OCI-LY1 (cell line): Measurements from ENCODE around the gene GFOD2.

Experiments used
- CTCF ChIP-seq: fragments of 200-600 bp; sonication (generic), shearing (Covaris generic); IDR thresholded peaks from 2 replicates; pipeline ENCODE4 v1.5.1; 2017; ENCODE audit warnings: mild to moderate bottlenecking, antibody characterized with exemption, low read length, moderate library complexity, mixed read lengths
- EZH2 ChIP-seq: fragments of 200-600 bp; sonication (generic), shearing (Covaris generic); IDR thresholded peaks from 2 replicates; pipeline ENCODE4 v1.8.0; 2017; ENCODE audit warnings: borderline replicate concordance, mixed run types, mild to moderate bottlenecking, antibody characterized with exemption, low read length, moderate library complexity, mixed read lengths

- TF ChIP-seq CTCF (no peak), EZH2 (no peak)
Measured at GRCh38 chr16:67749436-67750078, 30.4 kb upstream of the GFOD2 start.
